ENCODE measurements around the gene NEGR1. TPM values are rescaled to one million over a fixed set of nuclear protein-coding genes. Genes with fewer than 3 reads are reported as not detected.

The NEGR1 gene
- total RNA-seq, 4 donors from 2014 or later = 14.5 to 50.8 (median 29.1) TPM

DNA sequence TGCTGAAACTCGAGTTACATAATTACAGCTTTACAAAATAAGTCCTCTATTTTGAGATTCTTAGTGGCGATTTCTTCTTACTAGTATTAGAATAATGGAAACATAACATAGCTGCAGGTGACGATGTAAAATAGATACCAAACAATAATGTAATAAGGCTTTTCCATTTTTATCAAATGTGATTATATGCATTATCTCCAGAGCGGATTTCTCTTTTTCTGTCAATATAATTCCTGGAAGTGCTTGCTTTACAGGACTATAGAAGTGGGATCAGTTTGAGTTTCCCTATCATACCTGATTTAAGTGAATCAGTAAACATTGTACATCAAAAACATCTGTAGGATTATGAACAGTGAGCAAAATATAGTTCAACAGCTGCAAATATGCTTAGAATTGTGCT, 442.5 kb downstream of the NEGR1 start:
- TF ChIP-seq, protein P1, sequence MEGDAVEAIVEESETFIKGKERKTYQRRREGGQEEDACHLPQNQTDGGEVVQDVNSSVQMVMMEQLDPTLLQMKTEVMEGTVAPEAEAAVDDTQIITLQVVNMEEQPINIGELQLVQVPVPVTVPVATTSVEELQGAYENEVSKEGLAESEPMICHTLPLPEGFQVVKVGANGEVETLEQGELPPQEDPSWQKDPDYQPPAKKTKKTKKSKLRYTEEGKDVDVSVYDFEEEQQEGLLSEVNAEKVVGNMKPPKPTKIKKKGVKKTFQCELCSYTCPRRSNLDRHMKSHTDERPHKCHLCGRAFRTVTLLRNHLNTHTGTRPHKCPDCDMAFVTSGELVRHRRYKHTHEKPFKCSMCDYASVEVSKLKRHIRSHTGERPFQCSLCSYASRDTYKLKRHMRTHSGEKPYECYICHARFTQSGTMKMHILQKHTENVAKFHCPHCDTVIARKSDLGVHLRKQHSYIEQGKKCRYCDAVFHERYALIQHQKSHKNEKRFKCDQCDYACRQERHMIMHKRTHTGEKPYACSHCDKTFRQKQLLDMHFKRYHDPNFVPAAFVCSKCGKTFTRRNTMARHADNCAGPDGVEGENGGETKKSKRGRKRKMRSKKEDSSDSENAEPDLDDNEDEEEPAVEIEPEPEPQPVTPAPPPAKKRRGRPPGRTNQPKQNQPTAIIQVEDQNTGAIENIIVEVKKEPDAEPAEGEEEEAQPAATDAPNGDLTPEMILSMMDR (IDR thresholded peaks at IDR 0.05) = no peak
- DNase-seq (ENCODE audit: low spot score) (no peak), ATAC-seq (ENCODE audit: low FRiP score) (no peak)

DNA sequence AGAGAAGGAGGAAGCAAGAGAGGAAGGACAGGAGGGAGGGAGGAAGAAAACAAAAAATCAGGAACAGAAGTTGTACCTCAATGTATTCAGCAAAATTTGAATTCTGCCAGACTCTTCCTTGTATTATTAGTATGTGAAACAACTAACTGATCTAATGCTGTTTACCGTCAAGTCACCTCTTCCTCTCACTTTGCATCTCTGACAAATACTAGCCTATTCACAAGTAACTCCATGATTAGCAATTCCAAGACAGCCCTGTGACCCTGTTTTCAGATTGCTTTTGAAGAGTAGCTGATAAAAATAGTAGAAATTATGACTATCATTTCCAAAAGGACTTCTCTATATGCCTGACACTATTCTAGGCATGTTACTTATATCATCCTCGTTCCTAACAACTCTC, 445.4 kb downstream of the NEGR1 start:
- TF ChIP-seq, protein P1 (IDR thresholded peaks at IDR 0.05) = no peak
- DNase-seq (ENCODE audit: low spot score) (no peak), ATAC-seq (ENCODE audit: low FRiP score) (no peak)

DNA sequence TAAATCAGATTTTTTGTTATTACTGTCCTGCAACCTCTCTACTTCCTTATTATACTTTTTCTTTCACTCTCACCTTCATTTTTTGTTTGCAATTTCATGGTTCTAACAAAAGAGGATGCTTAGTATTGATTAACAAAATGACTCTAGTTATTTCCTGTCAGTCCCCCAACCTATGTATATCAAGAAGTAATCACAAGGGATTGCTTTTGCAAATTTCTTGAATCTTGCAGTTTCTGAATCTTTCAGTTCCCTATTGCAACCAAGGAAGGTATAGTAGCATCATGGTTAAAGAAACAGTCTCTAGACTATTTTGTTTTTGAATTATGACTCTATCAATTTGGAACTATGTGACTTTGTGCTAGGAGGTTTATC, 446.9 kb downstream of the NEGR1 start:
- TF ChIP-seq, protein P1 (IDR thresholded peaks at IDR 0.05) = no peak
- no peak for DNase-seq (ENCODE audit: low spot score)
- no peak for ATAC-seq (ENCODE audit: low FRiP score)

DNA sequence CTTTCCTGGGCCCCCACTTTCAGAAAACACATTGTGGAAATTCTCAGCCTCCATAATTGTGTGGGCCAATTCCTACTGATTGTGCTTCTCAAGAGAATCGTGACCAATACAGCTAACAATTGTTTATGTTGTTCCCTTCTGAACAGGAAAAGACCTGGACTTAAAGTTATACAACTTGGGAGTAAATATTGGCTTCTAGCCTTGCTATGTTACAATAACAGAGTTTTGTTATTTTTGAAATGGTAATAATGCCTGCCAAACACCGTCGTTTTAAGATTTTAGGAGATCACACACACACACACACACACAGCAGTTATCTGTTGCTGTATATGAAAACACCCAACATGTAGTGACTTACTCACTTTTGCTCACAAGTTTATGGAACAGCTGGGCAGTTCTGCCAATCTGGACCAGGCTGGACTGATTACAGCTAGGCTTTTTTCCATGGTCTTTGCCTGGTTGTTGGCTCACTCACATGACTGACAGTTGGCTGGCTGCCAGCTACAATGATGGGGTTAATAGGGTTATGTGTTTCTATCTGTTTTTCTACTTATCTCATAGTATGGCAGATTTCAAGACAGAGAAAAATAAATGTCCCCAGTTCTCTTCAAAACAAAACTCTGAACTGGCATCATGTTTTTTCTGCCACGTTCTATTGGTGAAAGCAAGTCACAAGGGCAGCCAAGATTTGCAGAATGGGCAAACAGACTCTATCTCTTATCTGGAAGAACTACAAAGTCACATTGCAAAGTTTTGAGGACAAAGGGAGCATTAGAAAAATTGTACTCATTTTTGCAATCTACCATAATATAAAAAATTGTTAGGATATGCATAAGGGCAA, 447.5 kb downstream of the NEGR1 start:
- TF ChIP-seq, protein P1 (IDR thresholded peaks at IDR 0.05) = no peak
- DNase-seq (ENCODE audit: low spot score) = no peak

DNA sequence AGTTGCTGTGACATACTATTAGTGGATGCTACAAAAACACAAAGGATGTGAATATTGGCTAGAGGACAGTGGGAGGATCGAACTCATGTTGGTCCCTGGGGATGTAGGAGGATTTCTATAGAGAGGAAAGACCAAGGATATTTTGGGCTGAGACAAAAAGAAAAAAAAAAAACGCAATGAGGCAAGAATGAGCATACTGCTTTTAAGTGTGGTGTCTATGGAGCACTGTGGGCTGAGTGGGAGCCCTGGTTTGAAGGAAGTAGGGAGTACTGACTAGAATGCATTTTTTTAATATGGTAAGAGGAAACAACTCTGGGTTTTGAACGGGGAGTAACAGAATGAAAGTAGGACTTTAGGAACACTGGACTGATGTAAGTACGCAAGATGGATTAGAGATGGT, 450.7 kb downstream of the NEGR1 start:
- DNase-seq (ENCODE audit: low spot score) (no peak), ATAC-seq (ENCODE audit: low FRiP score) (no peak)
- TF ChIP-seq, protein P1 (IDR thresholded peaks at IDR 0.05) = no peak

More for the DNA sequence above, 447.5 kb downstream of the NEGR1 start:
- no peak for ATAC-seq (ENCODE audit: low FRiP score)

DNA sequence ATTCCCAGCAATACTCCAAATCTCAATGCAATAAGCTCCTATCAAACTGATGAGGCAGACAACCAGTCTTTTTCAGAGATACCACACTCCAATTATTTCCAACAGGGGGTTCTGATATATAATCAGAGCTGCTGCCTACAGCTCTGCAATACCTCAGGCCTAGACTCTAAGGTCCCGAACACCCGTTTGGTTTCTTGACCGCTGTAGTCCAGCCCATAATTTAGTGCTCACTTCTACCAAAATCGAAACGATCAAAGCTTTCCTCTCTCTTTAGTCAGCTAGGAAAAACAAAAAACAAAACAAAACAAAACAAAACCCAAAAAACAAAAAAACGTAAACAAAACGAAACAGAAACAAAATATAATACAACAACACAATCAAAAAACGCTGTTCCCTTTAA, 453.0 kb downstream of the NEGR1 start:
- TF ChIP-seq, protein P1 (IDR thresholded peaks at IDR 0.05) = no peak
- DNase-seq (ENCODE audit: low spot score) = no peak
- no peak for ATAC-seq (ENCODE audit: low FRiP score)

DNA sequence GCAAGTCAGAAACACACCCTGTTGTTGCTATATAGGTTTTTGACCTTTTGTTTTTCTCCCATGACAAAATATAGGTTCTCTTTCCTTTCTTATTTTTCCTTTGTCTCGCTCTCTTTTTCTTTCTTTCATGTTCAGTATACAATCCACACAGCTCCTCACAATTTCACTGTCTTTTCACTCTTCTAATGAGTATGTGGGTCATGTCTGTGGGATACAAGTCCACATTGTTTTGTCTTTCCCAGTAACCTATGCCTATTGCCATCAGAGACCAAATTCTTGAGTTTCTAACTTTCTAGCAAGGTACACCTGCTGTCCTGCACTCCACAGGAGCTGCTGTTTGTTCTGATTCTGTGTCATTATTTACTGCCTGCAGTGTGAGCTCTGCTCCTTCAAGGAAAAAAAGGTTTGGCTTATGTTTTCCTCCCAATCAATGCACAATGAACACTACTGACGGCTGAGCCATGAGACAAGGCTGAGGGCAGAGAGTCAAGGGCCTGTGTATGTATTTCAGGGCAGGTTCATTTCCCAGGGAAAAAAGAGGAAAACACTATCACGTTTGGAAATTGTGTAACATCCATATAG, 453.8 kb downstream of the NEGR1 start:
- DNase-seq (ENCODE audit: low spot score) (no peak), ATAC-seq (ENCODE audit: low FRiP score) (no peak)
- TF ChIP-seq, protein P1 (IDR thresholded peaks at IDR 0.05) = no peak
